Measurements from ENCODE around the gene DNAH17. TPM values are rescaled to one million over a fixed set of nuclear protein-coding genes. Genes with fewer than 3 reads are reported as not detected.

DNAH17 gene
- total RNA-seq, 3 donors from 2014 or later, result 0.05 to 0.08 (median 0.05) TPM

DNA sequence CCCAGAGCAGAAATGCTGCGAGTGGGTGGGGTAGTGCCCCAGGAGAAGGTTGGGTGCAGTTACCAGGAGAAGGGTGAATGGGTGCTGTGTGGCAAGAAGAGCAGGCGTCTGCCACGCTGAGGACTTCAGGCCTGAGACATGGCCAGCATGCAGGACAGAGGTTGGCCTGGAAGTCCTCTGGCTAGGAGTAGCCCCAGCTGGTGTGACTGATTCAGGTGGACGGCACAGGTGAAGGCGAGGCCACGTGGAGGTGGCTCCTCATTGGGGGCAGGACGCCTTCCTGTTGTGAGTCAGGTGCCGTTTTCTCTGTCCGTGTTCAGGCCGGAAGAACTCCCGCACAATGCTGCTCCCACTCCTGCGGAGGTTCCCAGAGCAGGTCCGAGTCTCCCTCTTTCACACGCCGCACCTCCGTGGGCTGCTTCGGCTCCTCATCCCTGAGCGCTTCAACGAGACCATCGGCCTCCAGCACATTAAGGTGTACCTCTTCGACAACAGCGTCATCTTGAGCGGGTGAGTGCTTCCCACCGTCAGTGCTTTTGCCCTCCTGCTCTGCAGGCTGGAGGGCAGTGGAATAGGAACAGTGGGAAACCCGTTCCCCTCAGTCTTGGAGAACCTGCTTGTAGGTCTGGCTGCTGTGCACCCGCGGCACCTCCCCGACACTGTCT lies 178.0 kb downstream of the DNAH17 start:
- Mint-ChIP-seq H3K36me3 (ENCODE audit: insufficient read depth) (peaks cover 67% of the 10 kb centered on the region), H3K27me3 (ENCODE audit: low read depth) (no peaks in the 10 kb centered on the region)
- no peak for DNase-seq

DNA sequence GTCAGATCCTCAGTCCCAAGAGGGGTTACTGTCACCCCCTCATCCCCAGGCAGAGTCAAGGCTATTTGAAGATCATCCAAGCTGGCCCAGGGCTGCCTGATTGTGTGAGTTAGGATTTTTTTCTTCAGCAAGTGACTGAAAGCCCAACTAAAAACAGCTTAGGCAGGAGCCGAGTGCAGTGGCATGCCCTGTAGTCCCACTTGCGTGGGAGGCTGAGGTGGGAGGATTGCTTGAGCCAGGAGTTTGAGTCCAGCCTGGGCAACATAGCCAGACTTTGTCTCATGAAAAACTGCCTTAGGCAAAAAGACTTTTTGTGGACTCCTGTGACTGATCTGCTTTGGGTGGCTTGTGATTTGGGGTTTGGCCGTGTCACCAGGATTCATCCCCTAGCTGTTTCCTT lies 178.8 kb downstream of the DNAH17 start:
- Mint-ChIP-seq H3K27me3 (ENCODE audit: low read depth) (no peaks in the 10 kb centered on the region), H3K4me3 (no peak overlapping the region), H3K36me3 (ENCODE audit: insufficient read depth) (peaks cover 65% of the 10 kb centered on the region), H3K4me1 (ENCODE audit: low read depth) (peaks cover 2% of the 10 kb centered on the region), H3K9me3 (no peaks in the 10 kb centered on the region)
- ATAC-seq (no peak), DNase-seq (no peak)

More for the DNA sequence above, 178.0 kb downstream of the DNAH17 start:
- no peak overlapping the region for H3K4me3 Mint-ChIP-seq
- no peaks in the 10 kb centered on the region for H3K4me1 Mint-ChIP-seq (ENCODE audit: low read depth)
- no peaks in the 10 kb centered on the region for H3K9me3 Mint-ChIP-seq
- no peak for ATAC-seq

GRCh38 chr17:78397681-78398101 lies 179.5 kb downstream of the DNAH17 start:
- Mint-ChIP-seq H3K36me3 (ENCODE audit: insufficient read depth) (peaks cover 60% of the 10 kb centered on the region), H3K9me3 (no peaks in the 10 kb centered on the region), H3K4me3 (no peak overlapping the region), H3K27me3 (ENCODE audit: low read depth) (no peaks in the 10 kb centered on the region), H3K4me1 (ENCODE audit: low read depth) (peaks cover 4% of the 10 kb centered on the region)
- no peak for DNase-seq
- no peak for ATAC-seq

- ATAC-seq (no peak), DNase-seq (no peak)
- no peaks in the 10 kb centered on the region for H3K27me3 Mint-ChIP-seq (ENCODE audit: low read depth)
- no peak overlapping the region for H3K4me3 Mint-ChIP-seq
- H3K36me3 Mint-ChIP-seq (ENCODE audit: insufficient read depth), result peaks cover 56% of the 10 kb centered on the region
- H3K4me1 Mint-ChIP-seq (ENCODE audit: low read depth), result peaks cover 12% of the 10 kb centered on the region
- no peaks in the 10 kb centered on the region for H3K9me3 Mint-ChIP-seq
Observed at GRCh38 chr17:78396441-78397337, 180.5 kb downstream of the DNAH17 start.

- DNase-seq, result no peak
- ATAC-seq, result no peak
- Mint-ChIP-seq H3K9me3 (no peaks in the 10 kb centered on the region), H3K4me3 (no peak overlapping the region), H3K27me3 (ENCODE audit: low read depth) (no peaks in the 10 kb centered on the region), H3K4me1 (ENCODE audit: low read depth) (peaks cover 25% of the 10 kb centered on the region), H3K36me3 (ENCODE audit: insufficient read depth) (peaks cover 52% of the 10 kb centered on the region)
Observed at GRCh38 chr17:78395155-78395554, 182.0 kb downstream of the DNAH17 start.

DNA sequence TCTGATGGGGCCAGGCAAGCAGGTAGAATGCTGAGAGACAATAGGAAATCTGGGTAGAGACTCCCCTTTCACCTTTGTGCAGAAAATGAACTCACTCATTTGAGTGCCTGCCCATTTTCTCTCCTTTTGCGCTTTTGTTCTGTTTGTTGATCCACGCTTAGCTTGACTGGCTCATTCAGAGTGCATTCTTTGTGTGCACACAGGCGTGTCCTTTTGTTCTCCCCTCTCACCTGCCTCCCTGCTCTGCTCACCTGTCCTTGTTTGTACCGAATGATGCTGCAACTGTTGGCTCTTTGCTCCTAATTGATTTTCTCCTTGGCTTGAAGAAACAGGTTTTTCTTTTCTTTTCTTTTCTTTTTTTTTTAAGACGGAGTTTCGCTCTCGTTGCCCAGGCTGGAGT lies 183.0 kb downstream of the DNAH17 start:
- H3K36me3 Mint-ChIP-seq (ENCODE audit: insufficient read depth), result peaks cover 46% of the 10 kb centered on the region
- ATAC-seq (no peak), DNase-seq (no peak)
- H3K4me3 Mint-ChIP-seq, result no peak overlapping the region
- H3K9me3 Mint-ChIP-seq, result no peaks in the 10 kb centered on the region
- no peaks in the 10 kb centered on the region for H3K27me3 Mint-ChIP-seq (ENCODE audit: low read depth)
- peaks cover 29% of the 10 kb centered on the region for H3K4me1 Mint-ChIP-seq (ENCODE audit: low read depth)

DNA sequence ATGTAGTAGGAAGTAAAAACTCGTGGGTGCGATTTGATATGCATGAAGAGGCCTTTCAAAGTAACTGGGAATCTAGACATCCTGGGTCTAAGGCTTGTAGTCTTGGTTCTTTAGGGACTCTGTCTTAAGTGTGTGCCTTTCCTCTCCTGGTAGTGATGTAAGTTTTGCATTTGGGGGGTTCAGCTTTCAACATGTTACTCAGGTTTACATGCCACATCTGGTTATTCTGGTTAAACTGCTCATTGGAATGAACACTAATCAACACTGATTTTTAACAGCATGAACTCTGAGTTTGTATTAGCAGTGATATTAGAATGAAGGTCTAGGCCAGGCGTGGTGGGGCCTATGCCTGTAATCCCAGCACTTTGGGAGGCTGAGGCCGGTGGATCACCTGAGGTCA lies 183.6 kb downstream of the DNAH17 start:
- ATAC-seq, result no peak
- DNase-seq, result no peak
- Mint-ChIP-seq H3K9me3 (no peaks in the 10 kb centered on the region), H3K4me1 (ENCODE audit: low read depth) (peaks cover 35% of the 10 kb centered on the region), H3K4me3 (no peak overlapping the region), H3K36me3 (ENCODE audit: insufficient read depth) (peaks cover 40% of the 10 kb centered on the region), H3K27me3 (ENCODE audit: low read depth) (no peaks in the 10 kb centered on the region)

DNA sequence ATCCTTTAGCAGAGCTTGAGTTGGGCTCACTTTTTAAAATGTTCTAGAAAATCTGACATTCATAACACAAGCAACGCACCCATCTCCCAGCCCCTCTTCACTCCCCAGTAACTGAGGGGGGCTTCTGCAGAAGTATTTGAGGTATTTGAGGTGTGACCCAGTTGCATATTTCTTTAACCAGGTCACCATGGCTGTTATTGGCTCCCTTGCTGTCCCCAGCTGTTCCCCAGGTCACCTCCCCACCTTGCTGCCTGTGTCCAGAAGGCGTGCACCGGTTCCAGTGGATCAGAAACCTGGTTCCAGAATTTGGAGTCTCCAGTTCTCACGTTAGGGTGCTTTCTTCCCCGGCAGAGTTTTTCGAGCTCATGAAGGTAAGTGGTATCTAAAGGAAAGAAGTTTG lies 184.9 kb downstream of the DNAH17 start:
- no peak for DNase-seq
- Mint-ChIP-seq H3K9me3 (no peaks in the 10 kb centered on the region), H3K27me3 (ENCODE audit: low read depth) (no peaks in the 10 kb centered on the region), H3K4me3 (no peak overlapping the region), H3K36me3 (ENCODE audit: insufficient read depth) (peaks cover 32% of the 10 kb centered on the region), H3K4me1 (ENCODE audit: low read depth) (peaks cover 47% of the 10 kb centered on the region)
- ATAC-seq, result no peak

DNA sequence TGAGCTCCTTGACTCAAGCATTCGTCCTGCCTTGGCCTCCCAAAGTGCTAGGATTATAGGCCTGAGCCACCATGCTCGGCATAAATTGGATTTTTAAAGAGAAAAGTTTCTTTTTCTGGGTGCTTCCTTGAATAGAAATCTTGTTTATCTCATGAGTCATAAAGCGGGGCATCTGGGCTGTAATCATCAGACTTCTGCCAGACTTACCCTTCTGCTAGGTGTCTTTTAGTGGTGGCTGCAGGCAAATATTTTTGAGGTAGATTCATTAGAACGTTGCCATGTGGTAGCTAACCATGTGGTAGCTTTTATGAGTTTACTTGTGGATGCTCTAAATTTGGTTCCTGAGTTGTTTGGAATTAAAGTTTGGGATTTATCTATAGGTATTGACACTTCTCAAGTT lies 185.4 kb downstream of the DNAH17 start:
- no peak for DNase-seq
- peaks cover 51% of the 10 kb centered on the region for H3K4me1 Mint-ChIP-seq (ENCODE audit: low read depth)

DNA sequence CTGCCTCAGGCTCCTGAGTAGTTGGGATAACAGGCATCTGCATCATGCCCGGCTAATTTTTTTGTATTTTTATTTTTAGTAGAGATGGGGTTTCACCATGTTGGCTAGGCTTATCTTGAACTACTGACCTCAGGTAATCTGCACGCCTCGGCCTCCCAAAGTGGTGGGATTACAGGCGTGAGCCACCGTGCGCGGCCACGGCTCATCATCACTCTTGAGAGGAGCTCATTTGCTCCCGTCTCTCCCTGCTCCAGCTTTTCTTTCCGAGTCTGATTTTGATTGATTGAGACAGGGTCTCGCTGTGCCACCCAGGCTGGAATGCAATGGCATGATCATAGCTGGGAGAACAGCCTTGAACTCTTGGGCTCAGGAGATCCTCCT lies 186.2 kb downstream of the DNAH17 start:
- DNase-seq, result no peak
- H3K9me3 Mint-ChIP-seq, result no peaks in the 10 kb centered on the region
- H3K4me3 Mint-ChIP-seq, result no peak overlapping the region
- no peak for ATAC-seq
- H3K36me3 Mint-ChIP-seq (ENCODE audit: insufficient read depth), result peaks cover 29% of the 10 kb centered on the region
- no peaks in the 10 kb centered on the region for H3K27me3 Mint-ChIP-seq (ENCODE audit: low read depth)
- peaks cover 59% of the 10 kb centered on the region for H3K4me1 Mint-ChIP-seq (ENCODE audit: low read depth)

More for the DNA sequence above, 185.4 kb downstream of the DNAH17 start:
- ATAC-seq, result no peak
- Mint-ChIP-seq H3K27me3 (ENCODE audit: low read depth) (no peaks in the 10 kb centered on the region), H3K4me3 (no peak overlapping the region), H3K9me3 (no peaks in the 10 kb centered on the region), H3K36me3 (ENCODE audit: insufficient read depth) (peaks cover 29% of the 10 kb centered on the region)

DNA sequence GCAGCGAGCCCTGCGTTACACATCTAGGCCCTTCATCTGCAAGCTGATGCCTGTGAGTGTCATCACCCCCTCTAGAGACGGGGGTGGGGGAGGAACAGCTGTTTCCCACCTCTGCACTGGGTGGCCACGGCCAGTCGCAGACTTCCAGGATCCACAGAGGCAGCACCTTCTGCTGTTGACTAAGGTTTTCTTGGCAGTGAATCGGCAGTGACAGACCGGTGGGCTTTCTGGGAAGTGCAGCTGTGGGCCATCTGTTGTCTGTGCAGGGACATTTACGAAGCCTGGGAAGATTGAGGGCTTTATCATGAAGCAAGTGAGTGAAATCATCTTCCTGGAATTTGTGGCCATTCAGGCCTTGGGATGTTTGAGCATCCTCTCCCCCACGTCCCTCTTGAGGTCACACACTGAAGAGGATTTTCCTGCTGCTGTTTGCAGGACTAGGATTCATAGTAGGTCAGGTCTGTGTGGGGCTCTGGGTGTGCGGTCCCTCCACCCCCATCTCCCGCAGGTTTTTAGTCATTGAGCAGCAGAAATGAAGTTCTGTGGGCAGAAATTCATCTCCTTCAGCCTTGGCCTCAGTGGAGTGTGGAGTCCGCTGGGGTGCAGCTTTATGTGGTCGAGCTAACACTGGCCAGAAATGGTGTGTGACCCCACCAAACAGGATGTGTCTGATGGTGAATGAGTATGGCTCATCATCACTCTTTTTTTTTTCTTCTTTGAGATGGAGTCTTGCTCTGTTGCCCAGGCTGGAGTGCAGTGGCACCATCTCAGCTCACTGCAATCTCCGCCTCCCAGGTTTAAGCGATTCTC lies 186.8 kb downstream of the DNAH17 start:
- H3K4me3 Mint-ChIP-seq, result no peak overlapping the region
- H3K36me3 Mint-ChIP-seq (ENCODE audit: insufficient read depth), result peaks cover 25% of the 10 kb centered on the region
- DNase-seq, result no peak
- H3K27me3 Mint-ChIP-seq (ENCODE audit: low read depth), result no peaks in the 10 kb centered on the region
- H3K9me3 Mint-ChIP-seq, result no peaks in the 10 kb centered on the region
- peaks cover 65% of the 10 kb centered on the region for H3K4me1 Mint-ChIP-seq (ENCODE audit: low read depth)
- ATAC-seq, result no peak

- Mint-ChIP-seq H3K4me3 (peak overlapping the region; percentile 55), H3K4me1 (ENCODE audit: low read depth) (peaks cover 83% of the 10 kb centered on the region), H3K9me3 (no peaks in the 10 kb centered on the region), H3K36me3 (ENCODE audit: insufficient read depth) (peaks cover 15% of the 10 kb centered on the region), H3K27me3 (ENCODE audit: low read depth) (no peaks in the 10 kb centered on the region)
- DNase-seq (no peak), ATAC-seq (no peak)
Observed at GRCh38 chr17:78387977-78388941, 188.9 kb downstream of the DNAH17 start.

DNA sequence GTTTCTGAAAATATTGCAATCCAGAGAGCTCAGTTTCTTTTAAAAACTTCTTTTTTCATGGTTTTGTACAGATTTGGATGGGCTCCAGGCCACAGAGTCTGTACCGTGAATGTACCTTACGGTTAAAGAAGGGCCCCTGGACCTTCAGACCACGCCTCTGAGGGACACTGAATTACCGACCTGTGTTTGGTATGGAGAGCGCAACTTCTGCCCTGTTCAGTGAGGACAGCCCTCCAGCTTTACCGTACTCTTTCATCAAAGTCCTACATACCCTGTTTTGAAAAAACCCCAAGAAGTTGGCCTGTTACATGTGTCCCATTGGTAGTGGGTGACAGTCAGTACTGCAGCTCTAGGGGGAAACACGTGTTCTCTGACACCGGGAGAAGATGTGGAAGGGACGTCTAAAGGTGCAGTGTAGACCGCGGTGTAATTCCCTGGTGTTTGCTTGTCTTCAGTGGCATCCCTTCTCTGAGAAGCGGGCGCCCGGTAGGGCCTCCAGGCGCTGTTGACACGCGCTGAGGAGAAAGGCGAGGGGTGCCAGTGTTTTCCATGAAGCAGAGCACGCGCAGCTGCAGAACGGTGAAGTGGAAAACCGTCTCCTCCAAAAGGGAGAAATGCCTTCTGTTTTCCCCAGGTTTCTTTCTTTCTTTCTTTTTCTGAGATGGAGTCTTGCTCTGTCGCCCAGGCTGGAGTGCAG lies 192.6 kb downstream of the DNAH17 start:
- Mint-ChIP-seq H3K4me3 (peak overlapping the region; percentile 72), H3K4me1 (ENCODE audit: low read depth) (peaks cover 90% of the 10 kb centered on the region), H3K9me3 (no peaks in the 10 kb centered on the region), H3K36me3 (ENCODE audit: insufficient read depth) (peaks cover 22% of the 10 kb centered on the region), H3K27me3 (ENCODE audit: low read depth) (no peaks in the 10 kb centered on the region)
- no peak for DNase-seq
- ATAC-seq, result no peak

Measured in activated T-cell treated with anti-CD3 and anti-CD28 coated beads, Interleukin-2, amount 50 U/mL, for 4 hours (primary cell).